SHP77 treated with DMSO at 0.1 percent for 48 hours (cell line): ENCODE measurements around the gene CHCHD3.

Experiments used
- DNase-seq: peaks from one replicate; lab custom pipeline; 2025; lab: John Stamatoyannopoulos, UW

CHCHD3 gene

GRCh38 chr7:132773527-132773956, 308.3 kb downstream of the CHCHD3 start:
- no peak for DNase-seq

GRCh38 chr7:132771301-132771730, 310.6 kb downstream of the CHCHD3 start:
- no peak for DNase-seq

DNA sequence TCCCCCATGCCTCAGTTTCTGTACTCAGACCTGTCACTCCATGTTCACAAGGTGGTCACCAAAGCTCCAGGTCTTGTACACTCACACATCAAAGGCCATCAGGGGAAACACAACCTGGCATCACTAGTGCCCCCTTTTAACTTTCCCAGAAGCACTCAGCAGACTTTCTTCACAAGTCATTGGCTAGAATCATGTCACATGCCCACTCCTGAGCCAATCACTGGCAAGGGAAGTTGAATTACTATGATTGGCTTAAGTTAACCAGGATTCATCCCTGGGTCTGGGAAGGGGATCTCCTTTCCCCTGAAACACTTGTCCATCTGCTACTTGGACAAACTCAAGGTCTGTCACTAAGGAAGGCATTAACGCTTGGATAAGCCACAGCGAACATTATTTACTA, 311.8 kb downstream of the CHCHD3 start:
- DNase-seq: no peak

DNA sequence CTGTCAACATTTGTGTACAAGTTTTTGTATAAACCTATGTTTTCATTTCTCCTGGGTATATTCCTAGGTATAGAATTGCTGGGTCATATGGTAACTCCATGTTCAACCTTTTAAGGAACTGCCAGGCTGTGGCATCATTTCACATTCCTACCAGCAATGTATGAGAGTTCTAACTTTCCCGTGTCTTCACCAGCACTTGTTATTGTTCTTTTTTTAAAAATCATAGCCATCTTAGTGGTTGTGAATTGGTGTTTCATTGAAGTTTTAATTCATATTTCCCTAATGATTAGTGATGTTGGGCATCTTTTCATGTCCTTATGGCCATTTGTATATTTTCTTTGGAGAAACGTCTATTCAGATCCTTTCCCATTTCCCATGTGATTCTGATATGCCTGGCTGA, 312.6 kb downstream of the CHCHD3 start:
- no peak for DNase-seq

GRCh38 chr7:132768099-132768498, 313.8 kb downstream of the CHCHD3 start:
- no peak for DNase-seq

DNA sequence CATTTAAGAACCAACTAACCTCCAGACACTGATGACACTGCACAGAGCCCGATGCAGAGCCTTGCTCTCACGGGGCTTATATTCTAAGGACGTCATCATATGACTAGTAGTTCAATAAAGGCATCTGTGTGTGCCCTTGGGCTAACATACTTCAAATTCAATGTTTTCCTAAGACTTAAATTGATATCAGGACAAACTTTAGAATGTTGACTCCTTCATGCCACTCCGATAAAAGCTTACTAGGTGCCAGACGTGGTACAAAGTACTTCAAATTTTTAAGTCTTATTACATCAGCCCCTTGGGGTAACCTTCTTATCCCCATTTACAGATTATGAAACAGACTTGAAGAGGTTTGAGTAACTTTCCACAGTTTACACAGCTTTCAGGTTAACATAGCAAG, 314.5 kb downstream of the CHCHD3 start:
- DNase-seq: no peak

GRCh38 chr7:132766660-132767059, 315.2 kb downstream of the CHCHD3 start:
- no peak for DNase-seq

GRCh38 chr7:132765861-132766260, 316.0 kb downstream of the CHCHD3 start:
- DNase-seq: no peak

GRCh38 chr7:132764762-132765161, 317.1 kb downstream of the CHCHD3 start:
- DNase-seq: no peak

DNA sequence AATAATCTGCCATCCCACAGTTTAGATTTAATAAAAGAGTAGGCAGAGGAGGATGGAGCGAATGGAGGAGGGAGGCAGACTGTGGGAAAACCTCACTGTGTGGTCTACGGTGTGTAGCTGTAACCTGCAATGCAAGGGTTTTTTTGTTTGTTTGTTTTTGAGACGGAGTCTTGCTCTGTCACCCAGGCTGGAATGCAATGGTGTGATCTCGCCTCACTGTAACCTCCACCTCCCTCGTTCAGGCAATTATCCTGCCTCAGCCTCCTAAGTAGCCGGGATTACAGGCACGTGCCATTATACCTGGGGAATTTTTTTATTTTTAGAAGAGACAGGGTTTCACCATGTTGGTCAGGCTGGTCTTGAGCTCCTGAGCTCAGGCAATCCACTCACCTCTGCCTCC, 321.0 kb downstream of the CHCHD3 start:
- DNase-seq: no peak

DNA sequence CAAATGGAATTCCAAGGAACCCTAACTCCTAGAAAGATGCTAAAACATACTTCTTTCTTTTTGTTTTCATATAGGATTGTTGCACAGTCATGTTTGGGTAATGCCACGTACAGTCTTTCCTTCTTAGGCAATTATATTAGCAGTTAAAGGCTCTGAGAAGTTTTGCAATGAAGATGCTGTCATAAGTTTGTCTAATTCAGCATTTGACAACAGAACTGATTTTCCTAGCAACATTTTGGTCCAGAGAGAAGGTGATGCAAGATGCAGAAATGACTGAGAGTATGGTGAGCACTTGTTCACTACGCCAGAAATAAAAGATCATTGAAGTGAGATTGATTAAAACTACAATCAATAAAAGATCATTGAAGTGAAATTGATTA, 321.7 kb downstream of the CHCHD3 start:
- no peak for DNase-seq

- DNase-seq: no peak
Observed at GRCh38 chr7:132759482-132760243, 322.2 kb downstream of the CHCHD3 start.

DNA sequence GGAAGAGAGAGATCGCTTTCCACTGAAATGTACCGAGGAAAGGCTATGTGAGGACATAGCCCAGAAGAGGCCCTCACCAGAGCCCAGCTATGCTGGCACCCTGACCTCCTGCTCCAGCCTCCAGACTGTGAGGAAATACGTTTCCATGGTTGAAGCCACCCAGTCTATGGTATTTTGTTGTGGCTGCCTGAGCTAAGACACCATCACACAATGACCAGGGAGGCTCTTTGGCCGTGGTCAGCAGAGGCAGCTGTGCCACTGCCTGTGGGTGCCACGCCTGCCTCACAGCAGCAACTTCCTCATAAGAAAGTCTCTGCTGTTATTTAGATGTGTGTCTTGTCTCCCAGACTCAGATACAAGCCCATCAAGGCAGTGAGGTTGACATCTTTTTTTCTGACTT, 322.9 kb downstream of the CHCHD3 start:
- DNase-seq: no peak

- no peak for DNase-seq
Observed at GRCh38 chr7:132757783-132758182, 324.1 kb downstream of the CHCHD3 start.

- DNase-seq: no peak
Observed at GRCh38 chr7:132756484-132756990, 325.4 kb downstream of the CHCHD3 start.

- DNase-seq: no peak
Observed at GRCh38 chr7:132755538-132756483, 326.1 kb downstream of the CHCHD3 start.

DNA sequence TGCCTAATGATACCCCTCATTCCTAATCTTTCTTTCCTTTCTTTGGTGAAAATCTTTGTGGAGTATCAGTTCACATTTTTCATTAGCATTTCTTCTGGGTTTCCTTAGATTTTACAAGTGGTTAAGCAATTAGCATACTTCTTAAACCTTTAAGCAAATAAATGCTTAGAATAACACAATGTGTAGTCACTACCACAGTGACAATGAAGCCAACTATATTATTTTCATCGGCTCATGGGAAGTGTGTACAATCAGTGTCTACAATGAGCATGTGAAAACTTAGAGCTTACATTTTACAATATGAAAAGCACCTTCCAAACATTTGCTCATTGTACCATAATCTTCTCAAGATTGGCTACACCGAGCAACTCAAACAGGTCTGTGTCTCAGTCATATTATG, 329.5 kb downstream of the CHCHD3 start:
- no peak for DNase-seq

DNA sequence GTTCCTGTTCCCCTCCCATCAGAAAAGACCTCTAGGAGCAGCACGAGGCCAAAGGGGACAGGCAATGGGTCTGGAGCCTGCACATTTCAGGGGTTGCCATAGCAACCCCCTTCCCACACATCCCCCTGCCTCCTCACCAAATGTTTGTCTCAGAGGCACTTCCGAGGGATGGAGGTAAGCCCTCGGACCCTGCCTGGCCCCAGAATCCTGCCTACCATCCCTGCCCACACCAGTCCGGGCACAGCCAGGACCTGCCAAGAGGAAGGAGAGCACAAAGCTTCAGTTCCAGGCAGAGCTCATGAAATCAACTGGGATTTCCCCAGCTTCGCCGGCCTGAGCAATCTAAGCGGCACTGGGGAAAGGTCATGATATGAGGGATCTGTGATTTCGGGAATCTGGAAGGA, 330.6 kb downstream of the CHCHD3 start:
- DNase-seq: no peak

GRCh38 chr7:132750530-132751217, 331.2 kb downstream of the CHCHD3 start:
- no peak for DNase-seq

GRCh38 chr7:132750096-132750495, 331.8 kb downstream of the CHCHD3 start:
- no peak for DNase-seq

GRCh38 chr7:132745510-132745909, 336.4 kb downstream of the CHCHD3 start:
- DNase-seq: no peak

DNA sequence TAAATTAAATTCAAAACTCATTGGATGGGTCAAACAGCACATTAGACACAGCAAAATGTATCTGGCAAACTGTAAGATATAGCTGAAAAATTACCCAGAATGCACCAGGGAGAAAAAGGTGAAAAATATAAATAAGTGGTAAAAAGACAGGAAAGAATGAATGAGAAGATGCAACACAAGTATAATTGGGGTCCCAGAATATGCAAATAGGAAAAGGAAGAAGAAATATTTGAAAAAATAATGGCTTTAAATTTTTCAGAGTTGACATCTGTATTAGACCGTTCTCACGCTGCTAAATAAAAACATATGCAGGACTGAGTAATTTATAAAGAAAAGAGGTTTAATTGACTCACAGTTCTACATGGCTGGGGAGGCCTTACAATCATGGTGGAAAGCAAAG, 337.9 kb downstream of the CHCHD3 start:
- DNase-seq: no peak
